Fibroblast of upper back skin (primary cell): ENCODE data around the gene MR1.

Experiments
- DNase-seq: peaks from one replicate; pipeline ENCODE4 v3.0.0-alpha.2; 2013

Gene MR1

DNA sequence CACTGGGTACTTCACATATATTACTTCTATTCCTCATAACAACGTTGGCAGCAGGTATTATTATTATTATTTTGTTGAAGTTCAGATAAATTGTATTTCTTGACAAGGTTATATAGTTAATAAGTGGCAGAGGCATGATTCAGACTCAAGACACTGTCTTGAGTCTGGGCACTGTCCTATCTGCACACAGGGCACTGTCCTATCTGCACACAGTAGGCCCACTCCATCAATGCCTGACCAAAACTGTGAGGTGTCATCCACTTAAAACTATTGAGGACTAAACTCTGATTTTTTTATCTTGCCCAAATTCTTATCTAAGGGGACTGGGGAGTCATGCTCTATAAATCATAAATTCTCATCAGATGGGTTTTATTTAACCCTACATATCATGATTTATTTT is 30.9 kb downstream of the MR1 start:
- DNase-seq: no peak

DNA sequence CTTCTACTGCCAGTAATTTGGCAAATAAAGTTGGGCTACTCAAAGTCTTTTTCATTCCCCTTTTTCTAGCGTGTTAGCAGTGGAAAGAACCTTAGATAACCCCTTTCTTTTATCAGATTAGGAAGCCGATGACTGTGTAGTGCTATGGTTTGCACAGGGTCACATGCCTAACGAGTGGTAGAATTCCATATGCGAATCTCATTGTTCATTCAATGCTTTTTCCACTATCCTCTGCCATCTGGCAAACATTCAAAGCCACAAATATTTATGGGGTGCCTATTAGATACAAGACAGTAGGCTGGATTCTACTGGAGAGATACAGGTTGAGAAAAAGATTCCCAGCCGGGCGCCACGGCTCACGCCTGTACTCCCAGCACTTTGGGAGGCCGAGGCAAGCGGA is 39.9 kb downstream of the MR1 start:
- peak; percentile 95 for DNase-seq

DNA sequence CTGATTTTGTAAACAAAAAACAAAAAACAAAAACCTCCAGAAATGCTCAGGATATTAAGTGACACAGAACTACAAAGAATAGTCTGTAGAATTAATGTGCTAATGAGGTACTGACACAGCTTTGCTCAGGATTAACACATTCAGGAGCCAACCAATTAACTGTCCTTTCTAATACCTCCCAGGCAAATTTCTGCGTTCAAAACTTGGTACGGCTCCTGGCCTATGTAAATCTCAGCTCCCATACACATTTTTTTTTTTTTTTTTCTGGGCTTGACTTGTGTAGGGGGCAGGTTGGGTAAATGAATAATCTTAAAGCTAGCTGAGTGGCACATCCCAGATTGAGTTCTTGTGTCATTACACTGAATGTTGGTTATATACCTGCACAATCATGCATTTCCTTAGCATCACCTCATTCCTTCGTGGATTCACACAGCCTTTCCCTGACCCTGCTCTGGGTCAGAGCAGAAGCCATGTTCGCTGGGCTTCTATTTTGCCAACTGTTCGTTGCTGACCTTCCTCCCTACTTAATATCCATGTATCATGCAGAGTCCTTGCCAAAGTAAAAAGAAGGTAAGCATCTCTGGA is 42.1 kb downstream of the MR1 start:
- no peak for DNase-seq

DNA sequence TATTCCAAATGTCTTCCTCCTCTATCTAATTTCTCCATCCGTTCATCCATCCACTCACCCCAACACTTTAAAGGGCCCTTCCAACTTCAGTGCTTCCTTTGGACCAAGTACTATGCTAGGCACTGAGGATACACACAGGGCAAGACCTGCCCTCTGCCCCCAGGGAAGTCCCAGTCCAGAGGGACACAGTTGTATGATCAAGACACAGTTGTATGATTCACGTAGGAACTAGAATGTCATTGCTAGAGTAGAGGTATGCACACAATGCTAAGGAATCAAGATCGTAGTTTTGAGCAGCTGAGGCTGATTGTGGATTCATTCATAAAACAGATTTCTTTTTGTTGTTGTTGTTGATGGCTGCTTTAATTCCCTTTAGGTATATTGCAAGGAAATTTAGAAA is 43.1 kb downstream of the MR1 start:
- DNase-seq: no peak

DNA sequence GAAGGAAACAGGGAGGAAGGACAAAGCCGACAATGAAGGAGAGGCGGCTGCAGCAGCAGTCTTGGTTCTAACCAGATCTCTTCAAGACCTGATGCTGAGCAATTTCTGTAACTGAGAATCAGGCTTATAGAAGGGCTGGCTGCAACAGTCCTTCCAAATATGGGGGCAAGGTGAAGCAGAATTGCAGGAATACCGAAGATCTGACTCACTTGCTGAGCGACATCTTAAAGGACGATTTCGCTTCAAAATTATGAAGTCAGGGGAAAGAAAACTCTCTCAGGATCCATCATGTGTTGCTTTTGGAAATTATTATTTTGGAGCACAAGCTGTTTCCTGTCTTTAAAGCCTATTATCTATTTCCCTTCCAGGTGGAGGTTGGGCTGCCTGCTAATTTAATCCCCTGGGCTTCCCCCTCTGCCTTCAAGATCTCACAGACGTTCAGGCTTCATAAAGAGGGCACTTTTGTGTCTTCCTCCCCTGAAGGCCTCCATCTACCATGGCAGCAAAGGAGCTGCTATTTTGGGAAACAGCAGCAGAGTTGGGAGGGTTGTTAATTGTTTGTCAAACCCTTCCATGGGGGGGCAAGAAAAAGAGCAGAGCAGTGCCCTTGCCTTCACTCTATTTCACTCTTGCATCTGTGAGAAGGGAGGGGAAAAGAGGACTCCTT is 43.9 kb downstream of the MR1 start:
- peak; percentile 89 for DNase-seq

DNA sequence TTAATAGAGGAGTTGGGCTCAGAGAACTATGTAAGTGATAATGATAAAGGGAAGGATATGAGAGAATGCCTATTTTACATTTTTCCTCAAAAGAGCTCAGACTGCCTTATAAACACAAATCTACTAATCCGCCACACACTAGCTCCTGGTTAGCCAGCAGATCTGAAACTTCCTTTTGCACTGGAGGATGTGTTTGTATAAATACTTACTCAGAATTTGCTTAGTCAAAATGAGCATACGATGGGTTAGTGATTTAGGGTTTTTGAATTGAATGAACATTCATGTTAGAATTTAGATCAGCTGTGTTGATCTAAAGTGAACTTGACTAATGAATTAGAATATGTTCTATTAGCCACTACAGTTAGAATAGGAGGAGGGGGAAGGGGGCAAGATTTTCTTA is 45.6 kb downstream of the MR1 start:
- no peak for DNase-seq

DNA sequence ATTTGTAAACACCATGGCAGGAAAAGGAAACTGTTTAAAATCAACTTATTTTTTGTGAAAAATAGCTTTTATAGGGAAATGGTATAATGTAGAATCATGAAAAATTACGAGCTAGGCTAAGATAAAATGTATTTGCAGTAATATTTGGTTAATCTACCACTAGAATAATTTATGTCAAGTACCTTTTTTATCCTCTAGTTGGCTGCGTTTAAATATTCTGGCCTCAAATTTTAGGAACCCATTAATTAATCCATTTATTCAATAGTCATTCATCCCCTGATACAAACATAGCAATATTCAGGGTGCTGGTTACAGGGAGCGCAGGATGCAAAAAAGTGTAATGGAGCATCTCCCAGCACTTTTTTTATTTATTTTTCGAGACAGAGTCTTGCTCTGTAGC is 46.1 kb downstream of the MR1 start:
- no peak for DNase-seq

DNA sequence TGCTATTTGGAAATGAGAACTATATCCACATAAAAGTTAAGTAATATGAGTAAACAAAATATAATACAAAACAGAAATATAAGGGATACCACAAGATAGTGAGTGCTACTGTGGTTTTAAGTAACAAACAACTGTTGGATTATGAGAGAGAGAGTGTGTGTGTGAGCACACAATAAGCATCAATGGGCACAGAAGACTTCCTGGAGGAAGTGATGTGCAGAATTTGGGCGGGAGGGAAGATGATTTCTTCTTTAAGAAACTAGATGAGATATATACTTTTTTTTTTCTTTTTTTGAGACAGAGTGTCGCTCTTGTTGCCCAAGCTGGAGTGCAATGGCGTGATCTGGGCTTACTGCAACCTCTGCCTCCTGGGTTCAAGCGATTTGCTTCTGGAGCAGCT is 46.8 kb downstream of the MR1 start:
- no peak for DNase-seq

DNA sequence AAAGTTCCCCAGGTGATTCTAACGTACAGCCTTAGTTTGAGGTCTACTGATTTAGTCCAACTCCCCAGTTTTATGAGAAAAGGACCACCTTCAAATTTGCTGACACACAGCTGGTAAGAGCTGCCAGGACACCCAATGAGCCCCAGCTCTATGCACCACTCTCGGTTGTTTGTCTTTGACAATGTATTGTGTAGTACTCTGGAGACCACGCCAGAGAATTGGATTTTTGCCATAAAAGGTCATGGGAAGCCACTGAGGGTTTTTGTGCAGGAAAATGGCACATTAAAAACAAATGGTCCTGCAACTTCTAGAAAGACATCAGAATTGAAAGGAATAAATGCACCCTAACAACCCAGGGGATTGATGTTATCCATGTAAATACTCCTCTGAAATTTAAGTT is 47.6 kb downstream of the MR1 start:
- DNase-seq: no peak

DNA sequence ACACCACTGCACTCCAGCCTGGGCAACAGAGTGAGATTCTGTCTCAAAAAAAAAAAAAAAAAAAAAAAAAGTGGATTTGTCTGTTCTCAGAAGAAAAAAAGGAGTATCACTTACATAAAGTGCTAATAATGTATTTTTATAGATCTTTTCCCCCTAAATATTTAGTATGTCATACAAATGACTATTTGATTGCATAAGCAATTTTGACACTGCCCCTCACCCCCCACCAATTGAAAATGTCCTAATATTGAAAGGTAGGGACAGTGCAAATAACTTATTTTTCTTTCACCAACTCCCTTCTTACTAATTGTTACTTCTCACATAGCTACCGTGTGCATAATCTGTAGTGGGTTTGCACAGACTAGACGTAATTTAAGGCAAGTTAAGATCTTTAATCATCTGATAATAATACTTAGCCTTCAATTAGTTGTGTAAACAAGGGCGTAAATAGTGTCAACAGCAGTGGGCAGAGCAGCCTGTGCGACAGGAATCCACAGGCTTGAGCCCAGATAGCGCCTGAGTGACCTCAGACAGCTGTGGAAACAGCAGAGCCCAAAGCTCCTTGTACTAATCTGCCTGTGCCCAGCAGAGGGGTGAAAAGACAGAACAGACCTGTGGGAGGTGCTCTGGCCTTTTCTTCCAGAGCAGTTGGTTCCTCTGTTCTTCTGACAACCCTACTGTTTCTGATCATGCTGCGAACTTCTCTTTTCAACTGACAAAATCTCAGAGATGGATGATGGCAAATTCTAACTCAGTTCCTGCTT is 50.2 kb downstream of the MR1 start:
- DNase-seq: peak; percentile 63

DNA sequence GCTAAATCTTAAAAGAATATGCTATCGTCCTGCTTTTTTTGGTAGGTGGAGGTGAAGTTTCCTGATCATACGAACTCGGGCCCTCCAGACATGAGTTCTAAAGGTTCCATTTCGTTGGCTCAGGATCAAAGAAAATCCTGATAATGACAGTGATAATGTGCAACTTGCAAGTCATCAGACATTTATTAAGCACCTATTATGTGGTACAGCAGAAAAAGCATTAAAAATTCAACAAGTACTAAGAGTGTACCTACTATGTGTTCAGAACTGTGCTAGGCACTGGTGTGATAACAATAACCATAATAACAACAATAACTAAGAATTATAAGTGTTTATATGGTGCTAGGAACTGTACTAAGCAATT is 50.8 kb downstream of the MR1 start:
- DNase-seq: no peak

DNA sequence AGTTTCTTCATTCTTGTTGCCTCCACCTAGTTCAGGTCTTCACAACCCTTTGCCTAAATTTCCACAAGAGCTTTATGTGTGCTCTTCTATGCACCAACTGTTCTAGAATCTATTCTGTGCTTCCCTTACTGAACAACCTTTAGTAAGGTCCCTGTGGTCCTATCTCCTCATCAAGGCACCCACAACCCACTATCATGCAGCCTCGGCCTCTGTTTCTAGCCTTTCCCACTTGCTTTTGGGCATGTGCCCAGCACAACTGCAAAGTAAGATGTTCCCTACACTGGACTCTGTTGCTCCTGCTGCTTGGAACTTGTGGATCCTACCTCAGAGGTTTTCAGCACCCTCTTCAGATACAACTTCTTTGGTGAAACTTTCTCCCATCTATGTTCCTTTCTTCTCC is 52.3 kb downstream of the MR1 start:
- no peak for DNase-seq

DNA sequence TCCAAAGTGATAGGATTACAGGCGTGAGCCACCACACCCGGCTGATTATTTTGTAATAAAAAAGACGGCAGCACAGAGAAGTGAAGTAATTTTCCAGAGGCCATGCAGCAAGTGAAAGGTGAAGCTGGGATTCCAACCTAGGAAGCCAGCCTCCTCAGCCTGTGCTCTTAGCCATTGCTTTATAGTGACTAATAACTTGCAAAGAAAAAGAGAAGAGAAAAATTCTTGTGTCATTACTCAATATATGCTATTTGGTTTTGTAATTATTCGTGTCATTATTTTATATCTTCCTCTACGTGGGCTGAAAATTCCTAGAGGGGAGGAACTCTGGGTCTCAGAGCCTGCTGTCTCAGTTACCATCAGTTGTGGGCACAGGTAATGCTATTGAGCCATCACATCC is 53.1 kb downstream of the MR1 start:
- DNase-seq: peak; percentile 76

DNA sequence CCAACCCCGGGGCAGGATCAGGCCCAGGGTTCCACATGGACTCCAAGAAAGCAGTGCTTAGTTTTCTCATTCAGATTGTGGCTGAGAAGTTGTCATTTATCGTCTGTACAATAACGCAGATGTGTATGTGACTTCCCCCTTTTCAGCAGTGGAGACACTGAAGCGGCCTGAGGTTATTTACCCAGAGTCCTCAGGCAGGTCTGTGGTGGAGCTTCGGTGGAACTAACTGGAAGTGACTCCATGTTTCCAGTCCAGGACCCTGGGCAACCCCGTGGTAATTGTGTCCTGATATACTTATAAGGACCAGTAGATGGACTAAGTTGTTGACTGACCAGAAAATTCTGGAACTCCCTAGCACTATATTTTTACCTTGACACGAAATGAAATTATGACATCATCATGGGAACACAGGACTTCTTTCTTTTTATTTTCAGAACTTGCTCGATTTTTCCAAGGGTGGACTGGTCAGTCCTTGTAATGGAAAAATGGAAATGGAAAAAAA is 53.7 kb downstream of the MR1 start:
- DNase-seq: no peak

DNA sequence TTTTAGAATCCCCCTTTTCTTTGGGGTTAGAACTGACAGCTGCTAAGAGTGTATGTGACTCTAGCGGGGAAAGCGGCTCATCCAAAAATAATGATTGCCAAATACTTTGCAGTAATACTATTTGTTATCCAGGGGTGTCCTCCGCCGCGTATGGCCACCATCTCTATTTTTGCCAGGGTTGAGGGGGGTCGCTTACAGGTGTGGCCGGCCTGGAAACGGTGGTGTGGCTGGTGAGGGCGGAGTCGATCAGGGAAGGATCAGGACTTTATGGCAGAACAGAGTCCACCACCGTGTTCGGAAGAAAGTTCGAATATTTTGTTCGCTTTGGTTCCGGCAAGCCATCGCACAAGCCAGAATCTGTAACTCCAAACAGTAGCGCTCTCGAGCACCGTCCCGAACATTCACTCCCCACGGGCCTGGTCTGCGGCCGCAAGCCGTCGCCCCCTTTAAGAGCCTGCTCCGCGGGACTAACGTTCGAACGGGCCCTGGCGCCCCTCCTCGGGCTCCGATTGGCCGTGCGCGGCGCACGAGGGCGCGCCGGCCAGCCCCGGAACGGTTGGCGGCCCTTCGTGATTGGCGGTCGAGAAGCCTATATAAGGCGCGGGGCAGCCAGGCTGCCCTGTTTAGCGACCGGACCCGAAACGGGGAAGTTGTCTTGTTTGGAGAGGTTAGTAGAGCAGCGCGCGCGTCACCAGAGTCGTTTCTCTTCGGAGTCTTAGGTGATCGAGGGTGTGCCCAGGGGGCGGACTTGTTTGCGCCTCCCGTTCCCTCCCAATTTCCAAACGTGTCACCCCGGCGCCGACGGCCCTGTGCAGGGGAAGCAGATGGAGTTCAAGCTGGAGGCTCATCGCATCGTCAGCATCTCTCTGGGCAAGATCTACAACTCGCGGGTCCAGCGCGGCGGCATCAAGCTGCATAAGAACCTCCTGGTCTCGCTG is 54.6 kb downstream of the MR1 start, which contains the start of gene IER5:
TSS of gene IER5 (plus strand) at position 622 of the 938 bp plus-strand sequence. CDS start at position 825, 203 bp downstream.
- DNase-seq: peak; percentile 96

DNA sequence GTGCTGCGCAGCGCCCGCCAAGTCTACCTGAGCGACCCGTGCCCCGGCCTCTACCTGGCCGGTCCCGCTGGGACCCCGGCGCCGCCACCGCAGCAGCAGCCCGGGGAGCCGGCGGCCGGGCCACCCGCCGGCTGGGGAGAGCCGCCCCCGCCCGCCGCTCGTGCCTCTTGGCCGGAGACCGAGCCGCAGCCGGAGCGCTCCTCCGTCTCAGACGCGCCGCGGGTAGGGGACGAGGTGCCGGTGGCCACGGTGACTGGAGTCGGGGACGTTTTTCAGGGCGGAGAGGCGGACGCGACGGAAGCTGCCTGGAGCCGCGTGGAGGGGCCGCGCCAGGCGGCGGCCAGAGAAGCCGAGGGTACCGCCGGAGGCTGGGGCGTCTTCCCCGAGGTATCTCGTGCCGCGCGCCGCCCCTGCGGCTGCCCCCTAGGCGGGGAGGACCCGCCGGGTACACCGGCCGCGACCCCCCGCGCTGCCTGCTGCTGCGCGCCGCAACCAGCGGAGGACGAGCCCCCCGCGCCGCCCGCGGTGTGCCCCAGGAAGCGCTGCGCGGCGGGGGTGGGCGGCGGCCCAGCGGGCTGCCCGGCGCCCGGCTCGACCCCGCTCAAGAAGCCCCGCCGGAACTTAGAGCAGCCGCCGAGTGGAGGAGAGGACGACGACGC is 55.4 kb downstream of the MR1 start:
- DNase-seq: no peak

DNA sequence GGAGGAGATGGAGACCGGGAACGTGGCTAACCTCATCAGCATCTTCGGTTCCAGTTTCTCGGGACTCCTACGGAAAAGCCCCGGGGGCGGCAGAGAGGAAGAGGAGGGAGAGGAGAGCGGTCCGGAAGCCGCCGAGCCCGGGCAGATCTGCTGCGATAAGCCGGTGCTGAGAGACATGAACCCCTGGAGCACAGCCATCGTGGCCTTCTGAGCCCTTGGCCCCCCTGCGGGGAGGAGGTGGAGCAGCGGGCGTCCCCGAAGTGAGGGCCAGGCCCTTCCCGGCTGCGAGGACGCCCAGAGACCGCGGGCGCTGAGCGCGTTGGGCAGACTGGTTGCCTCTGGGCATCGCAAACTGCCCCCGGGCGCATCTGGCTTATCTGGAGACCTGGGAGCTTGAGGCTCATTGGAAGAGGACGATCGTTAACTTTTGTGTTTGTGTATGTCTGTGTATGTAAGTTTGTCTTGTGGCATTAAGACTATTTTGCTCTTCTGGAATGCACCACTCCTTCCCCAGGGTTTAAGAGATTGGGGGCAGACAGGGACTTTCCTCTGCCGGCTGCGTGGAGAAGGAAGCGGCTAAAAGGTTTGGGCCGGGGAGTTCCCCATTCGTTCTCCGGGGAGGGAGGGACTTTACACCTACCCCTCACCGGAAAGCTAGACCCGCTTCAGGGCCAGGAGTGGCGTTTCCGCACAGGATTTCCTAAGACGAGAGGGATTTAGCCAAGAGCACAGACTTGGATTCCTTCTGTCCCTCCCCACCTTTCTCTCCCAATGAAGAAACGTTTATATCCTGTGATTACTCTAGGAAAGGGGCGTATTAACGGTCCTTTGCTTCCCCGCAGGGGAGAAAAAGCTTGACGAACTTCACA is 56.1 kb downstream of the MR1 start:
- DNase-seq: peak; percentile 47

DNA sequence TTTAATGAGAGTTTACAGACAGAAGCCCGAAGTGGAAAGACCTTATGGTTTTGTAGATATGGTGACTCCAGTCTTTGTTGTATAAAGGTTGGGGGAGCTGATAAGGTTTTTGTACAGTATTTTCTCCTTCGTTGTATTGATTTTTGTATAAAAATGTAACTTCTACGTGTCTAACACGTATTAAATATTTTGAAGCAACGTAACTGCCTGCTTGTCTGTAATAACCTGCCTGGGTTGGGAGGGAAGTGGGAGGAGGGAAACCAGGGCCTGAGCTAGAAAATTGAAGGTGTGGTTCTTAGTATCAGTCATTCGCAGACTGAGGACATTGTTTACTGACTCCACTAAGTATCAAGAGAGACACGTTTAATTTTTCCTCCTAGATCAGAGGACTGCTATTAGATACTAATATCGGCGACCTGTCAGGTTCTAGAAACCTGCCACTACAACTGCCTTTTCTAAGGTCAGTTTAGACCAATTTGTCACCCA is 56.9 kb downstream of the MR1 start:
- no peak for DNase-seq

DNA sequence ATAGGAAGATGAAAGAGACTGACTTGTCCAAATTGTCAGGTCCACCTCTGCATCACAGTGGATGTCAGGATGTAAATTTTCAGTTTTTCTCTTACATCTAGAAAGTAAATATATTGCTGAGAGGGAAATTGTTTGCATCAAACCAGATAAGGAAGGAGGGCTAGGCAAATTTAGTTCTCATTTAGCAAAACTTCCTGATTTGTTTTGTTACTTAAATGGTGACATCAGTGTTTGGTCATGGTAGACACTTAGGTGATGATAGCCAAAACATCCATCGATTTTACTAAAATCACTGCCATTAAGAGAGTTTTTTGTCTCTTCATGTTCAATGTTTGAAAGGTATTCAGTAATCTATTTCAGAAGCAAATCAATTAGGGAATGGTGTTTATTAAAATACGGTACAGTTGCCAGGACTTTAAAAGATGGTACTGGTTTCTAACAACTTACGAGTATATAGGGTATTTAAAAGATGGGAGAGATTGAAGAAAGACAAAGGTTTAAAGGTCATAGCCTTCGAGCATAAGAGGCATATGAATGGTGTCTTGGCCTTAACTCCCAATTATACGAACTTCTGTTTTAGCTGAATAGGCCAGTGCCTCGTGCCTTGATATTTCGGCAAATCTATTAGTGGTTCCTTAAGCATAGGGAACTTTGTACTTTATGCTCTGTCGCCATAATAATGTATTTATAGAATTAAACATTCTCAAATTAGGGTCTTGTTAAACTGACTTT is 57.7 kb downstream of the MR1 start:
- DNase-seq: no peak

DNA sequence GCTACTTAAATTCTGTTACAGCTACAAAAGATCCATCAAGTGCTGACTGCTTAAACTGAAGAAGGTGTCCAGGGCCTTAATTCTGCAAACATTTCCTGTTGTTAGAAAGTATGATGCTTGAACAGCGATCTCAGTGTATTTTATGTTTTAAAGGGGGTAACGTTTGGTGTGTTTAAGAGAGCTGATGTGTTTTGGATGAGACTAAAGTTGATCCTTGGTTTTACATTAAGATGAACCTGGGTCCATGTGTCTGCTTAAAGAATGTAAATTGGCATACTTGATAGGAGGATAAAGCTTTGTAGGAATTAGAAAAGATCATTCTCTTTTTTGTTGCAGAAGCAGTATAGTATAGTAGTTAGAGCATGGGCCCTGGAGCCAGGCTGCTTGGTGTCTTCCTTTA is 58.3 kb downstream of the MR1 start:
- no peak for DNase-seq
